ENCODE results near the gene TMEM208. TPM values are rescaled to one million over a fixed set of nuclear protein-coding genes. Genes with fewer than 3 reads are reported as not detected.
A peak's percentile ranks its signal among the peaks of the same experiment; 100 is the strongest.

TMEM208 gene
- total and polyA plus RNA-seq, 2 of the 13 experiments (the other 11 are each of a cell fraction or from before 2014, with no cell fraction given) = 58.8 to 72.9 TPM

GRCh38 chr16:67270931-67271338 is 44.0 kb downstream of the TMEM208 start (continued):
- TF ChIP-seq, protein P1, sequence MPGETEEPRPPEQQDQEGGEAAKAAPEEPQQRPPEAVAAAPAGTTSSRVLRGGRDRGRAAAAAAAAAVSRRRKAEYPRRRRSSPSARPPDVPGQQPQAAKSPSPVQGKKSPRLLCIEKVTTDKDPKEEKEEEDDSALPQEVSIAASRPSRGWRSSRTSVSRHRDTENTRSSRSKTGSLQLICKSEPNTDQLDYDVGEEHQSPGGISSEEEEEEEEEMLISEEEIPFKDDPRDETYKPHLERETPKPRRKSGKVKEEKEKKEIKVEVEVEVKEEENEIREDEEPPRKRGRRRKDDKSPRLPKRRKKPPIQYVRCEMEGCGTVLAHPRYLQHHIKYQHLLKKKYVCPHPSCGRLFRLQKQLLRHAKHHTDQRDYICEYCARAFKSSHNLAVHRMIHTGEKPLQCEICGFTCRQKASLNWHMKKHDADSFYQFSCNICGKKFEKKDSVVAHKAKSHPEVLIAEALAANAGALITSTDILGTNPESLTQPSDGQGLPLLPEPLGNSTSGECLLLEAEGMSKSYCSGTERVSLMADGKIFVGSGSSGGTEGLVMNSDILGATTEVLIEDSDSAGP (CRISPR knock-in tag; IDR thresholded peaks at IDR 0.05; ENCODE audit: borderline replicate concordance) = peak; percentile 24; the same call in 1 of the 2 replicates
- peak; percentile 29 for TF ChIP-seq TAF15 (IDR thresholded peaks at IDR 0.05; ENCODE audit: low read depth, low read length, poor library complexity, severe bottlenecking)

- Histone ChIP-seq H4K20me1 (ENCODE audit: insufficient read depth, low read length) (no peaks in the 10 kb centered on the region; the same call in 1 of the 2 replicates), H3K4me3 (replicated peaks in 1 of 3; ENCODE audit: insufficient read depth in 1 of 3, low read depth in 2 of 3, low read length in 3 of 3) (no peak overlapping the region), H3K27ac (ENCODE audit: extremely low read length, insufficient read depth, low read length) (no peak overlapping the region), H3K4me2 (ENCODE audit: low read depth, low read length) (no peak overlapping the region), H3K9me3 (ENCODE audit: low read length) (no peaks in the 10 kb centered on the region), H2AFZ (ENCODE audit: low read length) (no peak overlapping the region), H3K36me3 (replicated peaks in 1 of 2; ENCODE audit: control insufficient read depth in 1 of 2, insufficient read depth in 2 of 2, low read length in 2 of 2) (peaks cover 1 to 6% of the 10 kb centered on the region in 2 experiments; a peak in 2 of 5 replicates), H3K79me2 (ENCODE audit: insufficient read depth, low read length) (no peaks in the 10 kb centered on the region), H3K9ac (ENCODE audit: insufficient read depth, low read depth, low read length) (no peak overlapping the region), H3K4me1 (ENCODE audit: insufficient read depth, low read length) (no peaks in the 10 kb centered on the region), H3K27me3 (ENCODE audit: control insufficient read depth in 1 of 2, insufficient read depth in 2 of 2, low read length in 2 of 2) (peaks cover 0 to 2% of the 10 kb centered on the region in 2 experiments; a peak in 1 of 5 replicates)
- TF ChIP-seq NONO (IDR thresholded peaks at IDR 0.05) = no peak
- 0 out of 2 replicates have a peak, but pooled peaks have one; percentile 4 for TF ChIP-seq NONO (CRISPR knock-in tag; conservative IDR thresholded peaks at IDR 0.05)
- TF ChIP-seq SSRP1 (CRISPR knock-in tag; IDR thresholded peaks at IDR 0.05) = no peak
- 0 out of 2 replicates have a peak, but pooled peaks have one; percentile 26 for TF ChIP-seq ZFY (CRISPR knock-in tag; IDR thresholded peaks at IDR 0.05)
- peak; percentile 55 for TF ChIP-seq POLR2G (IDR thresholded peaks at IDR 0.05; ENCODE audit: low read depth, low read length)
- TF ChIP-seq ZMYM2 (CRISPR knock-in tag; IDR thresholded peaks at IDR 0.05) = no peak
- peak; percentile 17; the same call in 1 of the 2 replicates for TF ChIP-seq KDM2A (CRISPR knock-in tag; IDR thresholded peaks at IDR 0.05; ENCODE audit: borderline replicate concordance, low read depth)
- TF ChIP-seq ISL2 (CRISPR knock-in tag; IDR thresholded peaks at IDR 0.05) = no peak
- TF ChIP-seq, protein P2, sequence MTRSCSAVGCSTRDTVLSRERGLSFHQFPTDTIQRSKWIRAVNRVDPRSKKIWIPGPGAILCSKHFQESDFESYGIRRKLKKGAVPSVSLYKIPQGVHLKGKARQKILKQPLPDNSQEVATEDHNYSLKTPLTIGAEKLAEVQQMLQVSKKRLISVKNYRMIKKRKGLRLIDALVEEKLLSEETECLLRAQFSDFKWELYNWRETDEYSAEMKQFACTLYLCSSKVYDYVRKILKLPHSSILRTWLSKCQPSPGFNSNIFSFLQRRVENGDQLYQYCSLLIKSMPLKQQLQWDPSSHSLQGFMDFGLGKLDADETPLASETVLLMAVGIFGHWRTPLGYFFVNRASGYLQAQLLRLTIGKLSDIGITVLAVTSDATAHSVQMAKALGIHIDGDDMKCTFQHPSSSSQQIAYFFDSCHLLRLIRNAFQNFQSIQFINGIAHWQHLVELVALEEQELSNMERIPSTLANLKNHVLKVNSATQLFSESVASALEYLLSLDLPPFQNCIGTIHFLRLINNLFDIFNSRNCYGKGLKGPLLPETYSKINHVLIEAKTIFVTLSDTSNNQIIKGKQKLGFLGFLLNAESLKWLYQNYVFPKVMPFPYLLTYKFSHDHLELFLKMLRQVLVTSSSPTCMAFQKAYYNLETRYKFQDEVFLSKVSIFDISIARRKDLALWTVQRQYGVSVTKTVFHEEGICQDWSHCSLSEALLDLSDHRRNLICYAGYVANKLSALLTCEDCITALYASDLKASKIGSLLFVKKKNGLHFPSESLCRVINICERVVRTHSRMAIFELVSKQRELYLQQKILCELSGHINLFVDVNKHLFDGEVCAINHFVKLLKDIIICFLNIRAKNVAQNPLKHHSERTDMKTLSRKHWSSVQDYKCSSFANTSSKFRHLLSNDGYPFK (CRISPR knock-in tag; IDR thresholded peaks at IDR 0.05; ENCODE audit: borderline replicate concordance) = no peak
- no peak for TF ChIP-seq CHD2 (IDR thresholded peaks at IDR 0.05; ENCODE audit: low read depth, low read length)
- CTCF ChIA-PET (ENCODE audit: low intra/inter-chr PET ratio, low total read pairs) = no interaction called here
- BruUV-seq (replicated peaks) = no TSS peak
- intact Hi-C loops (cut with micrococcal nuclease; ENCODE audit: unreplicated experiment) (no loop called here), in situ Hi-C loops (cut with HindIII; ENCODE audit: extremely low pct_ligation_motif_present, low pct_unique_long_range_greater_than_20kb) (no loop called here)
- ATAC-seq (peak; percentile 26), FAIRE-seq (no peak), DNase-seq (ENCODE audit: low spot score) (no peak)
- POLR2A ChIA-PET = interaction anchor here (1.0 to 2.6 kb wide), 3 partner anchors 11 to 61 kb away, joined by 3 to 13 read pairs (median 3); partner anchors contain the start of genes FHOD1 and SLC9A5
- 67% methylated on average over 4 of the region's 4 CpGs for WGBS (ENCODE audit: low lambda C conversion rate)
These were observed 44.5 kb downstream of the TMEM208 start for GRCh38 chr16:67271446-67271845.

Measured in HepG2 (cell line).